HUES6 (cell line): ENCODE data around the gene KCTD18.

Experiments
- H3K27ac ChIP-seq: 2 replicates; pipeline ENCODE4 v1.7.0; 2013; ENCODE audit warnings: low read depth, mild to moderate bottlenecking, low read length, inconsistent platforms
- H3K27me3 ChIP-seq: 2 replicates; pipeline ENCODE4 v1.6.1; 2013; ENCODE audit warnings: low read length; ENCODE audit not compliant: control insufficient read depth, insufficient read depth
- H3K36me3 ChIP-seq: 2 replicates; pipeline ENCODE4 v1.6.1; 2013; ENCODE audit warnings: low read length; ENCODE audit not compliant: control insufficient read depth, insufficient read depth
- H3K4me1 ChIP-seq: 2 replicates; pipeline ENCODE4 v1.6.1; 2013; ENCODE audit warnings: low read length; ENCODE audit not compliant: control insufficient read depth, insufficient read depth
- H3K4me3 ChIP-seq: 2 replicates; pipeline ENCODE4 v1.5.1; 2013; ENCODE audit warnings: low read depth, low read length
- H3K9ac ChIP-seq: one replicate; pipeline ENCODE4 v1.6.1; 2013; ENCODE audit warnings: mild to moderate bottlenecking, low read length
- H3K9me3 ChIP-seq: 2 replicates; pipeline ENCODE4 v1.6.1; 2013; ENCODE audit warnings: low read depth, low read length; ENCODE audit not compliant: control insufficient read depth, insufficient read depth

The KCTD18 gene

GRCh38 chr2:200509612-200510433, at the start of gene KCTD18:
Gene KCTD18 (minus strand): TSS chr2:200510068. CDS start chr2:200507016, 3,052 bp downstream.
- Histone ChIP-seq H3K27me3 (peaks cover 9% of the 10 kb centered on the region; the same call in 1 of the 2 replicates), H3K4me3 (peak within 1 kb of the TSS; percentile 71), H3K4me1 (peaks cover 7% of the 10 kb centered on the region), H3K27ac (peak within 1 kb of the TSS; percentile 33; the same call in 1 of the 2 replicates), H3K9ac (peak within 1 kb of the TSS; percentile 89), H3K9me3 (no peaks in the 10 kb centered on the region), H3K36me3 (no peaks in the 10 kb centered on the region)

GRCh38 chr2:200540793-200541192, 30.9 kb upstream of the KCTD18 start:
- Histone ChIP-seq H3K27me3 (no peaks in the 10 kb centered on the region), H3K9ac (no peak overlapping the region), H3K27ac (no peak overlapping the region), H3K36me3 (peaks cover 71% of the 10 kb centered on the region), H3K4me1 (no peaks in the 10 kb centered on the region), H3K9me3 (0 out of 2 replicates have a peak, but pooled peaks cover 2% of the 10 kb centered on the region), H3K4me3 (no peak overlapping the region)

GRCh38 chr2:200538139-200538538, 28.3 kb upstream of the KCTD18 start:
- no peaks in the 10 kb centered on the region for H3K4me1 ChIP-seq
- no peak overlapping the region for H3K9ac ChIP-seq
- H3K36me3 ChIP-seq, result peaks cover 63% of the 10 kb centered on the region
- H3K9me3 ChIP-seq, result no peaks in the 10 kb centered on the region
- no peak overlapping the region for H3K4me3 ChIP-seq
- no peak overlapping the region for H3K27ac ChIP-seq
- no peaks in the 10 kb centered on the region for H3K27me3 ChIP-seq

GRCh38 chr2:200534572-200534971, 24.7 kb upstream of the KCTD18 start:
- no peak overlapping the region for H3K4me3 ChIP-seq
- H3K9ac ChIP-seq, result no peak overlapping the region
- no peaks in the 10 kb centered on the region for H3K27me3 ChIP-seq
- no peaks in the 10 kb centered on the region for H3K4me1 ChIP-seq
- no peaks in the 10 kb centered on the region for H3K9me3 ChIP-seq
- H3K27ac ChIP-seq, result no peak overlapping the region
- H3K36me3 ChIP-seq, result peaks cover 40% of the 10 kb centered on the region

GRCh38 chr2:200533754-200534153, 23.9 kb upstream of the KCTD18 start:
- H3K36me3 ChIP-seq, result peaks cover 40% of the 10 kb centered on the region

GRCh38 chr2:200528228-200528627, 18.4 kb upstream of the KCTD18 start:
- Histone ChIP-seq H3K27ac (no peak overlapping the region), H3K9ac (no peak overlapping the region), H3K36me3 (peaks cover 2% of the 10 kb centered on the region; the same call in 1 of the 2 replicates), H3K4me1 (0 out of 2 replicates have a peak, but pooled peaks cover 2% of the 10 kb centered on the region), H3K4me3 (no peak overlapping the region), H3K9me3 (no peaks in the 10 kb centered on the region), H3K27me3 (peaks cover 7% of the 10 kb centered on the region)

More at GRCh38 chr2:200533754-200534153, 23.9 kb upstream of the KCTD18 start:
- Histone ChIP-seq H3K4me3 (no peak overlapping the region), H3K9me3 (no peaks in the 10 kb centered on the region), H3K27ac (no peak overlapping the region), H3K4me1 (no peaks in the 10 kb centered on the region), H3K9ac (no peak overlapping the region), H3K27me3 (no peaks in the 10 kb centered on the region)

- Histone ChIP-seq H3K4me1 (0 out of 2 replicates have a peak, but pooled peaks cover 2% of the 10 kb centered on the region), H3K9ac (peak within 1 kb of the TSS; percentile 84), H3K4me3 (peak within 1 kb of the TSS; percentile 88), H3K9me3 (no peaks in the 10 kb centered on the region), H3K27me3 (peaks cover 18% of the 10 kb centered on the region), H3K36me3 (no peaks in the 10 kb centered on the region), H3K27ac (no peak within 1 kb of the TSS; the same call in 1 of the 2 replicates)
Observed at GRCh38 chr2:200525882-200526651, 16.2 kb upstream of the KCTD18 start, which contains the start of gene SGO2. Gene SGO2 (plus strand): TSS chr2:200526207. CDS start chr2:200532976, 6,769 bp downstream.

GRCh38 chr2:200525551-200525881, 15.6 kb upstream of the KCTD18 start:
- H3K9me3 ChIP-seq, result no peaks in the 10 kb centered on the region
- H3K36me3 ChIP-seq, result no peaks in the 10 kb centered on the region
- H3K4me1 ChIP-seq, result 0 out of 2 replicates have a peak, but pooled peaks cover 2% of the 10 kb centered on the region
- H3K27ac ChIP-seq, result no peak overlapping the region
- H3K9ac ChIP-seq, result no peak overlapping the region
- H3K4me3 ChIP-seq, result peak overlapping the region; percentile 88
- peaks cover 23% of the 10 kb centered on the region for H3K27me3 ChIP-seq

- no peak overlapping the region for H3K9ac ChIP-seq
- no peaks in the 10 kb centered on the region for H3K36me3 ChIP-seq
- no peak overlapping the region for H3K27ac ChIP-seq
- 0 out of 2 replicates have a peak, but pooled peaks cover 2% of the 10 kb centered on the region for H3K4me1 ChIP-seq
- no peaks in the 10 kb centered on the region for H3K9me3 ChIP-seq
- peaks cover 25% of the 10 kb centered on the region for H3K27me3 ChIP-seq
- H3K4me3 ChIP-seq, result no peak overlapping the region
Observed at GRCh38 chr2:200525066-200525465, 15.2 kb upstream of the KCTD18 start.

- Histone ChIP-seq H3K9ac (no peak overlapping the region), H3K4me3 (no peak overlapping the region), H3K9me3 (no peaks in the 10 kb centered on the region), H3K4me1 (0 out of 2 replicates have a peak, but pooled peaks cover 2% of the 10 kb centered on the region), H3K27me3 (peaks cover 25% of the 10 kb centered on the region), H3K36me3 (no peaks in the 10 kb centered on the region), H3K27ac (no peak overlapping the region)
Observed at GRCh38 chr2:200523604-200524003, 13.7 kb upstream of the KCTD18 start.

- Histone ChIP-seq H3K27me3 (peaks cover 25% of the 10 kb centered on the region), H3K36me3 (no peaks in the 10 kb centered on the region), H3K27ac (no peak overlapping the region), H3K9me3 (no peaks in the 10 kb centered on the region), H3K4me1 (0 out of 2 replicates have a peak, but pooled peaks cover 2% of the 10 kb centered on the region), H3K9ac (no peak overlapping the region), H3K4me3 (no peak overlapping the region)
Observed at GRCh38 chr2:200523158-200523557, 13.3 kb upstream of the KCTD18 start.
